GM21576 (cell line): ENCODE data around the gene NME8.

Experiments
- ATAC-seq: cut with Tn5 transposase; IDR thresholded peaks from one replicate; pipeline ENCODE4 v1.9.1; 2021; ENCODE audit warnings: mild to moderate bottlenecking, moderate library complexity; ENCODE audit not compliant: unreplicated experiment

The NME8 gene

DNA sequence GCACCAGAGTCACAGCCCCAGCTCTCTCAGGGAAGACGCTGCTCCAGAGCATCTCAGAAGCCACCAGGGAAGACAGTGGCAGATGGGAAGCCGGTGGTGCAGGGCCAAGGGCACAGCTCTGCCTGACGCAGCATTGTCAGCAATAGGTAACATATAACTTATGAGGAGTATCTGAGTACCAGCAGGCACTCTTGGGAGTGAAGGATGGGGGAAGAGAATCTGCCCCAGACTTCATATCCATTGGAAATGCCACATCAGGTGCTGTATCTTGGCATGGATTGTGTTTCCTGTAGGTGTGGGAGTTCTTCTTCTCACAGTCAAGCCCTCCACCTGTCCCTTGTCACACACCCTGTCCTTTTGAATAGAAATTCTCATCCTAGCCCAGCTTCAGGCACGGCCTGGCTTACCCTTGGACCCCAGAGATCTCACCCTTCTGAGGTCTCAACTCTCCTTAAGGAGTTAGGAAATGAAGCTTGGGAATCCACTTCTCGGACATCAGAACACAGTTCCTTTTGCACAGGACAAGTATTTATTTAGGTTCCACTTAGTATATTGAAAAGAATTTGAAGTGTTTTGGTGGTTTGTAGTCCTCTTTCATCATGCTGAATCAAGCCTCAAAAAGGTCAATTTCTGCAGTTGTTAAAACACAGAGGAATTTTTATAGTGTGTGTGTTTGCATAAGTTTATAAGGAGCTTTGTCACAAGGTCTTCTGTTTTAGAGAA lies 82.0 kb downstream of the NME8 start:
- no peak for ATAC-seq

DNA sequence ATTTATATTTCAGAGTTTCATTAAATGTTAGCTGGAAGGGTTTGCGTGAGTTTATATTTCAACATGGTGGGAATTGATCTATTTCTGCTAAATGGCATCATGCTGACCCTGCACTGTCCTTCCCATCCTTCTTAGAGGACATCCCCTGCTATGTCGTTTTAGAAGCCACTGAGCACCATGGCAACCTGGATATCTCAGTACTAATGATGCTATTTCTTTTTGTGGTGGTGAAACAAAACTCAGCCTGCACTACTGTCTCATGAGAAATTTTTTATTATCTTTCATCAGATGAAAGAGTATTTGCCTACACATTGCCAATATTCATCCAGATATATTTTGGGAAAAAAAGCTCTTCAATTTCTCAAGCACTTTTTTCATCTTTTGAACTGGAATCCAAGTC lies 84.1 kb downstream of the NME8 start:
- ATAC-seq, result no peak

DNA sequence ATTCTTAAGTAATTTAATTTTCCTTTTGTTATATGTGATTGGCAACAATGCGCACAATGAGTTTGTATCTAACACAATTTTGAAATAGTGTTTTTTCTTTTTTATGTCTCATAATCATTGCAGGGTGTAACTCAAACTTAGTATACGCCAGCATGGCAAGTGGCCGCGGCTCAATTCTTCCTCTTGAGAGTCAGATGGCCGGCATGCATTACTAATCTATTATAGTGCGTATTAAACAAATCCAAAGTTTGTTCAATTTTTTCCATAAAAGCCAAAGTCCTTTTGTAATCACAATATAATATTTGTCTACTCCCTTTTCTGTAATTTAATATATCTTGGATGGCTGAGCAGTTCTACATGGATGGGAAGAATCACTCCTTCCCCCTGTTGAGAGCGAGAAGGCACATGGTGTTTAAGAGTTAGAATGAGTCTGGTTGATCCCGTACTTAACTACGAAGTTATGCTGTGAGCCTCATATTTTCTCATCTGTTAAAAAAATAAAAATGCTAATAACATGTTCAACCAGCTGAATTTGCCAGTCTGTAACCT lies 84.7 kb downstream of the NME8 start:
- no peak for ATAC-seq

DNA sequence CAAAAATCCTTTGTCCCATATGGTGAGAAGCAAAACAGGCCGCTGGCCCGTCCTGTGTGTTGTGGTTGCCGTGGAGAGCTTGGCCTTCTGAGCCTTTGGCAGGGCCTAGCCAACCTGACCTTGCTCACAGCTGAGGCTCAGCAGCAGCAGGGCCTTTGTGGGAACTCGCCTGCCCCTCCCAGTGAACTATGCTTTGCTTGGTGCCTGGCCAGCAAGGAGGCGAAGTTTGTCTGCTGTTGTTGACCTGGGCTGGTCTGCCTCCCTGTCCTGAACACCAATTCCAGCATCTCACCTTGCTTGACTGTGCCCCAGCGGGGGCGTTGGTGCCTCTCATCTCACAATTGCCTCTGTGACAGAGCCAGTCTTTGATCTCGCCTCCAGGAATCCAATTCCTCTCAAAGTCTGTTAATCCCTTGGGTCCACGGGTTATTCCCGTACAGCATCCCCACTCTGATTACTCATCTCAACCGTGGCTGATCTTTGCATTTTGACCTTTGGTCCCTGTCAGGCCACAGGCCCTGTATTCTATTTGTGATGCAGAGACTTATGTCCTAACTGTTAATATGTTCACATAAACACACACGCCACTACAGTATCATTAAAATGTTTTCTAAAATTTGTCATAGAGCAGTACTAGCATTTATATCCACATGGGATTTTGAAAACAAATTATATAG lies 94.7 kb downstream of the NME8 start:
- no peak for ATAC-seq

DNA sequence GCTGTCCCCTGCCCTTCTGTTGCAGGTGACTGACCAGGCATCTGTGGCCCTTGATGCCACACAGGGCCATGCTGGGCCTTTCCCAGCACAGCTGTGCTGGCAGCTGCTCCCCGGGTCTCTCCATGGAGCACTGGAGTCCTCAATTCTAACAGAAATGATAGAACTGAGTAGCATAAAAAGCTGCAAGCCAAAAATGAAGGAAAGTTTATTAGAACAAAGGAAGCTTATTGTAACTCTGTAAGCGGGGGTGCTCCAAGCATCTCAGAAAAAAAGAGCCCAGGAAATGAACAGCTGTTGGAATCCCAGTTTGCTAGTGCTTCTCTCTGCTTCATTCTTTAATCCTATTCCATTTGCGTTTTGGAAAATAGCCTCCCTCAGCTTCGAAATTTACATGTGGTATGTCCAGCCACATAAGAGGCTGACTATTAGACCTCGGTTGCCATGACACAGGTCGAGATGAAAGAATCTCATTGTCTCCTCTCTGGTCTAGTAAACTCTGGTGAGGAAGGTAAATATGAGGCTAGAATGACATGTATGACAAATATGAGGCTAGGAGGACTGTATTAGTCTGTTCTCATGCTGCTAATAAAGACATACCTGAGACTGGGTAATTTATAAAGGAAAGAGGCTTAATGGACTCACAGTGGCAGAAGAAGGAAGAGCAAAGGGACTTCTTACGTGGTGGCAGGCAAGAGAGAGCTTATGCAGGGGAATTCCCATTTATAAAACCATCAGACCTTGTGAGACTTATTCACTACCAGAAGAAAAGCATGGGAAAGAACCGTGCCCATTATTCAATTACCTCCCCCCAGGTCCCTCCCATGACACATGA lies 95.7 kb downstream of the NME8 start:
- no peak for ATAC-seq

DNA sequence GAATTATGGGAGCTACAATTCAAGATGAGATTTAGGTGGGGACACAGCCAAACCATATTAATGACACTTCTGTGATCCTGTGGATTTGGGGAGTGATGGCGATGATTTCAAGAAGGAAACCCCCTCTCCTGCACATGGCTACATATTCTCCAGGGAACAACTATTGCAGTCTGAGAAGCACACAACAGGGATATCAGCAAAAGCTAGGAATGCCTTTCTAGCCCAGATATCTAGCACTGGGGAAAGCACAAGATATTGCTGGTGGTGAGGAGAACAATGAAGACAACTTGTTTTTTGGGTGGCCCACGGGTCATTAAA lies 96.3 kb downstream of the NME8 start:
- no peak for ATAC-seq

DNA sequence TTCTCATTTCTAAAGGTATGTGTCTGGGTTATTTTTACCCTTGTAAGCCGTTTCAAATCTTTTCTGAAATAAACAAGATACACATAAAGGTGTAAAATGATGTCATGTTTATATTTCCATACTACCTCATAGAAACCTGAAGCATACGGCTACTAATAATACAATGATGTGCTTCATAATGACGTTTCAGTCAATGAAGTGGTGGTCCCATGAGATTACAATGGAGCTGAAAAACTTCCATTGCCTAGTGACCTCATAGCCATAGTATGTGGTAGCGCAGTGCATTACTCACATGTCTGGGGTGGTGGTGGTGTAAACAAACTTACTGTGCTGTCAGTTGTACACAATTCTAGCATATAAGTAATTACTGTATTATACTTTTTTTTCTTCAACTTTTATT lies 96.9 kb downstream of the NME8 start:
- ATAC-seq, result no peak

DNA sequence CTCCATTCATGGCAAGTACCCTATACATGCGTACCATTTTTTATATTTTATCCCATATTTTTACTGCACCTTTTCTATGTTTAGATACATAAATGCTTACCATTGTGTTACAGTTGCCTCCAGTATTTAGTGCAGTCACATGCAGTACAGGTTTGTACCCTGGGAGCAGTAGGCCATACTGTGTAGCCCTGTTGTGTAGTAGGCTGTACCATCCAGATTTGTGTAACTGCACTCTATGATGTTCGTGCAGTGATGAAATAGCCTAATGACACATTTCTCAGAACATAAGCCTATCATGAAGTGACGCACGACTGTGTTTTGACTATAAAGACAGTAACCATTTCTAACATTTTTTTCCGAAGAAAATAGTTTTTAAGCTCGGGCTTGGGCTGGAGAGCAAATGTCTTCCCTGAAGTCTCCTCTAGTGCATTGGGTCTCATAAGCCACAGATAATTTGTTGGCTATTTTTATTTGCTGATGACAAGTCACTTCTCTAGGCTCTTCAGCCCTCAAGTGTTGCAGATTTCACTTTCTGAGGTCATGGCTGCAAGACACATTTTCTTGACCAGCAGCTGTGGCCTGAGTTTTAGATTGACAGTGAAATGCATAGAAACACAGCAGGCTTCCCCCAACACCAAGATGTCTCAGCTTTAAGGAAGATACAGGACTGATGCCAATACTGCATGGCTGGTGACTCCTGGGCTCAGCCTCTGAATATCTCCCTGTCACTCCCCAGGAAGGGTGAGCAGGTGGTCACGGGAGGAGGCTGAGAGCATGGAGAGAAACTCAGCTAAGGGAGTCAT lies 98.9 kb downstream of the NME8 start:
- no peak for ATAC-seq

DNA sequence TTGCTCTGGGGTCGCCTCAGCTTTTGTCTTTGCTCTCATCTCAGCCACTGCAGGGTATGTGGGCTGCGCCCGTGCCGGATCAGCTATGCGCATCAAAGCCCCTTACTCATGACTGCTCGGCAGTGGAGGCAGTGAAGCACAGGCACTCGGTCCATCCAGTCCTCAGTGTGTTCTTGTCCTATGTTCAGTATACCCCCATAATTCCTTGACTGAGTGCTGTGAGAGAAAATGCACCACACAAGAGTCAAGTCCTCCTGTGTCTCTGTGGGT lies 99.5 kb downstream of the NME8 start:
- ATAC-seq, result no peak
